Psoas muscle (tissue), 8 donors: ENCODE results near the gene HS1BP3. TPM values are rescaled to one million over a fixed set of nuclear protein-coding genes. Genes with fewer than 3 reads are reported as not detected.
A peak's percentile ranks its signal among the peaks of the same experiment; 100 is the strongest.

Source experiments
- ATAC-seq, 4 donors: fragments of 200-7000 bp; cut with Tn5 transposase; one replicate each; pipeline ENCODE4 v1.9.1; 2020; ENCODE audit warnings: moderate library complexity in 3 of 4, mild to moderate bottlenecking in 2 of 4
- DNase-seq, 2 donors: peaks; one replicate each; pipeline ENCODE4 v3.0.0-alpha.2; 2020
- H3K27ac ChIP-seq: fragments of 200-600 bp; one replicate; pipeline ENCODE4 v1.8.0; 2022
- H3K27me3 ChIP-seq, 3 donors: fragments of 200-600 bp in 1 of 3; one replicate each; pipeline versions ENCODE4 v1.6.1 to v1.8.0; 2013 to 2022; ENCODE audit warnings: low read length in 2 of 3, mild to moderate bottlenecking in 2 of 3, moderate library complexity in 1 of 3; ENCODE audit not compliant: insufficient read depth in 3 of 3
- H3K36me3 ChIP-seq, 2 donors: fragments of 200-600 bp in 1 of 2; one replicate each; pipeline versions ENCODE4 v1.6.1 to v1.8.0; 2013 to 2022; ENCODE audit warnings: low read depth in 1 of 2, mild to moderate bottlenecking in 1 of 2, moderate library complexity in 1 of 2; ENCODE audit not compliant: insufficient read depth in 1 of 2
- H3K4me1 ChIP-seq: fragments of 200-600 bp; one replicate; pipeline ENCODE4 v1.8.0; 2022
- H3K4me3 ChIP-seq: fragments of 200-600 bp; one replicate; pipeline ENCODE4 v1.8.0; 2022; ENCODE audit warnings: mild to moderate bottlenecking
- H3K9me3 ChIP-seq: fragments of 200-600 bp; one replicate; pipeline ENCODE4 v1.8.0; 2022
- WGBS, 3 donors: extraction: QIAGEN DNeasy Blood & Tissue Kit; methylation state at CpG; one replicate each; pipeline versions ENCODE4 v1.1.6 to v1.1.7; 2013; 5-methylcytosine and 5-hydroxymethylcytosine counted together
- intact Hi-C, 2 donors: fragments of 100-400 bp; cut with DNase I; formaldehyde crosslinking; loops; one replicate each; pipeline versions ENCODE4 v1.11.0 to v1.14.2; 2022
- long read RNA-seq, 2 donors: library from polyadenylated mRNA; unstranded; transcript quantifications; one replicate each; pipeline ENCODE4 v2.0.0, GENCODE V29; 2021
- polyA plus RNA-seq, 3 donors: library from polyadenylated mRNA; stranded (reverse); fragments of 200-250 nt; gene quantifications; one replicate each; pipeline ENCODE4 v1.2.3, GENCODE V29; 2013
- total RNA-seq, 4 donors: library from RNA; stranded (reverse); fragmentation: NEBNext Ultra II Directional in 2 of 4; extraction: Animal tissue kit (Norgen Biotek cat#: 25700) in 2 of 4; gene quantifications; one replicate each; pipeline versions ENCODE4 v1.2.1 to v1.2.4, GENCODE V29; 2021 to 2023
- TF ChIP-seq, protein P1 (sequence below): fragments of 200-600 bp; IDR thresholded peaks from one replicate; pipeline ENCODE4 v1.8.0; 2022; ENCODE audit warnings: antibody characterized with exemption
- donor health status: healthy with polysubstance abuse.
- donor health status: DM: no; HTN: no; CAD: no; lungs with moderate emphysema.
- donor health status: Bipolar disorder and iron deficiency.
- donor health status: healthy.
- donor health status: DM: yes; HTN: yes; CAD: no.
- donor health status: DM: no; HTN: no; CAD: no.
- donor health status: DM: no; HTN: no; CAD: no.
- donor health status: DM: yes; HTN: yes; CAD: no.

Gene HS1BP3, protein sequence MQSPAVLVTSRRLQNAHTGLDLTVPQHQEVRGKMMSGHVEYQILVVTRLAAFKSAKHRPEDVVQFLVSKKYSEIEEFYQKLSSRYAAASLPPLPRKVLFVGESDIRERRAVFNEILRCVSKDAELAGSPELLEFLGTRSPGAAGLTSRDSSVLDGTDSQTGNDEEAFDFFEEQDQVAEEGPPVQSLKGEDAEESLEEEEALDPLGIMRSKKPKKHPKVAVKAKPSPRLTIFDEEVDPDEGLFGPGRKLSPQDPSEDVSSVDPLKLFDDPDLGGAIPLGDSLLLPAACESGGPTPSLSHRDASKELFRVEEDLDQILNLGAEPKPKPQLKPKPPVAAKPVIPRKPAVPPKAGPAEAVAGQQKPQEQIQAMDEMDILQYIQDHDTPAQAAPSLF
- 10 to 100 TPM in 3 of 4 donors, 1 to 10 TPM in 1; 9.2 to 12.1 (median 11.4) TPM for total RNA-seq
- polyA plus RNA-seq: 10 to 100 TPM; 12.6 to 20.6 (median 13.2) TPM
- long read RNA-seq, donor 1, partial matches to known transcripts: 1 of 3 reads
- long read RNA-seq, donor 1, other reads (novel, unspliced or antisense): 2 of 3 reads
- long read RNA-seq, donor 2, partial matches to known transcripts: 4 of 10 reads
- long read RNA-seq, donor 2, other reads (novel, unspliced or antisense): 2 of 10 reads

DNA sequence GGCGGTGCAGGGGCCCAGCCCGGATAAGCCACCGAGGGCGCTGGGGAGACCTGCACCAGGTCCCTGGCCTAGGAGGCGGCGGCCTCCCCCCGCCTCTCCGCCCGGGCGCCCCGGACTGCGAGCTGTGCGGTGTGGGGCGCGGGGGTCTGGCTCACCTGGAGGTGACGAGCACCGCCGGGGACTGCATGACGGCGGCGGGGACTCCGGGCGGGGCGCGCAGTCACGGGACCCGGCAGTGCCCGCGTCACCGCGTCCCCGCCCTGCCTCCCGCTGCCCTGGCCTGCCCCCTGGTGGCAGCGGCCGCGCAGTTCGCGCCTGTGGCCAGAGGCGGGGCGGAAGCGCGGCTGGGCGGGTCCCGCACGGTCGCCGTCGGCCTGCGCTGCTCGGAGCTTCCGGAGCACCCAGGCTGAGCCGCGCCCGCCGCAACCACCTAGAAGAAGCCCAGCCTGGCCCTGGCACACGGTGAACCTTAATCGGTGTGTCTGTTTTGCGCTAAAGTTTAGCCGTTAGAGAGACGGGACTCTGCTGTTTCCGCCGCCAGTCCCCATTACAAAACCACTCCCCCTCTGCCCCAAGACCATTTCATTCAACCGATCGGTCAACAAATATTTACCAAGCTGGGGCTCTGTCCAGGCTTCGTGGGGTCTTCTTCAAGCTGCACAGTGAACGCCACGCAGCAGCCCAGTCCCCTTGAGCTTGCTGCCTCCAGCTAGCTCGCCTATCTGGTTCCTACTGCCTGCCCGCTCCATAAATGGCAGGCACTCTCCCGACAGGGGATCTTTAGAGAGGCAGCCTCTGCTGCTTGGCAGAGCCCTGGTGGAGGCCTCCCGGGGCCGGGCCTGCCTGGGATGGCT is at the start of gene HS1BP3:
HS1BP3 (minus strand) TSS at position 222 of the 854 bp plus-strand sequence; CDS start at position 187, 35 bp downstream.
- Histone ChIP-seq H3K36me3 (no peaks in the 10 kb centered on the region), H3K4me3 (peak within 1 kb of the TSS; percentile 97), H3K4me1 (peaks cover 9% of the 10 kb centered on the region), H3K9me3 (no peaks in the 10 kb centered on the region), H3K27ac (peak within 1 kb of the TSS; percentile 88), H3K27me3 (no peaks in the 10 kb centered on the region)
- intact Hi-C loops: no loop called here
- TF ChIP-seq, protein P1, sequence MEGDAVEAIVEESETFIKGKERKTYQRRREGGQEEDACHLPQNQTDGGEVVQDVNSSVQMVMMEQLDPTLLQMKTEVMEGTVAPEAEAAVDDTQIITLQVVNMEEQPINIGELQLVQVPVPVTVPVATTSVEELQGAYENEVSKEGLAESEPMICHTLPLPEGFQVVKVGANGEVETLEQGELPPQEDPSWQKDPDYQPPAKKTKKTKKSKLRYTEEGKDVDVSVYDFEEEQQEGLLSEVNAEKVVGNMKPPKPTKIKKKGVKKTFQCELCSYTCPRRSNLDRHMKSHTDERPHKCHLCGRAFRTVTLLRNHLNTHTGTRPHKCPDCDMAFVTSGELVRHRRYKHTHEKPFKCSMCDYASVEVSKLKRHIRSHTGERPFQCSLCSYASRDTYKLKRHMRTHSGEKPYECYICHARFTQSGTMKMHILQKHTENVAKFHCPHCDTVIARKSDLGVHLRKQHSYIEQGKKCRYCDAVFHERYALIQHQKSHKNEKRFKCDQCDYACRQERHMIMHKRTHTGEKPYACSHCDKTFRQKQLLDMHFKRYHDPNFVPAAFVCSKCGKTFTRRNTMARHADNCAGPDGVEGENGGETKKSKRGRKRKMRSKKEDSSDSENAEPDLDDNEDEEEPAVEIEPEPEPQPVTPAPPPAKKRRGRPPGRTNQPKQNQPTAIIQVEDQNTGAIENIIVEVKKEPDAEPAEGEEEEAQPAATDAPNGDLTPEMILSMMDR: peak; percentile 96
- WGBS, 3 donors: 0 to 1% (median 0%) methylated on average over 48 to 72 of the region's 72 CpGs
- DNase-seq (peak; percentile 86 to 93), ATAC-seq (peak; percentile 98)

DNA sequence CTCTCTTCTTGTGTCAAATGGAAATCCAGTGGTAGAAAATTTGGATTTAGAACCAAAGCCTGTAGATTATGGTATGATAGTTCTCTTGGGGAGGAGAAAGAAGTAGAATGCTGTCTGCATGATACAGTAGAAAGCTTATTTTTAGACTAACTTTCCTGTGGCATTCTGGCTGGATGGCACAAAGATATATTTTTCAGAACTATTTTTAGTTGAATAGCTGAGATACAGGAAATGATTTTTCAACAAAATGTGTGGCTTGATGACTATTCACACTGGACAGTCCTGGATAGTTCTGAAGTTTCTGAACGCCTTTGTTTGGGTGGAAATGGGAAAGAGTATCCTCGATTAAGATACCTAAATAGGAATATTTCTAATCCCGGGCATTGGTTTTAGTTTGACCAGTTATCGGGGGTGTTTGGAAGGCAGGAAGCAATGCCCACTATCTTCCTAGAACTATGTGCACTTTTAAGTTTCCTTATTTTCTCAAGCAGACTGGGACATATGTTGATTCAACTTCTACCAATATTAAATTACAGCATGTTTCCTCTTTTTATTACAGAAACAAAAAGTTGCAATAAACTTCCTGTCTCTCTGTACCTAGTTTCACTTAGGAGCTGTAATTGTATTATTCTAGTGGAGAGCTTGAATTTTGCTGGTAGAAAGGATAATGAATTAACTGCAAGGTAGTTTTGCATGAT is 48.2 kb upstream of the HS1BP3 start:
- intact Hi-C loops: no loop called here
- DNase-seq (no peak), ATAC-seq (no peak)
- TF ChIP-seq, protein P1: no peak
- Histone ChIP-seq H3K36me3 (no peaks in the 10 kb centered on the region), H3K27me3 (no peaks in the 10 kb centered on the region), H3K9me3 (no peaks in the 10 kb centered on the region), H3K4me3 (no peak overlapping the region), H3K27ac (no peak overlapping the region), H3K4me1 (no peaks in the 10 kb centered on the region)
- WGBS, 3 donors: 63 to 73% (median 72%) methylated on average over 4 of the region's 4 CpGs

DNA sequence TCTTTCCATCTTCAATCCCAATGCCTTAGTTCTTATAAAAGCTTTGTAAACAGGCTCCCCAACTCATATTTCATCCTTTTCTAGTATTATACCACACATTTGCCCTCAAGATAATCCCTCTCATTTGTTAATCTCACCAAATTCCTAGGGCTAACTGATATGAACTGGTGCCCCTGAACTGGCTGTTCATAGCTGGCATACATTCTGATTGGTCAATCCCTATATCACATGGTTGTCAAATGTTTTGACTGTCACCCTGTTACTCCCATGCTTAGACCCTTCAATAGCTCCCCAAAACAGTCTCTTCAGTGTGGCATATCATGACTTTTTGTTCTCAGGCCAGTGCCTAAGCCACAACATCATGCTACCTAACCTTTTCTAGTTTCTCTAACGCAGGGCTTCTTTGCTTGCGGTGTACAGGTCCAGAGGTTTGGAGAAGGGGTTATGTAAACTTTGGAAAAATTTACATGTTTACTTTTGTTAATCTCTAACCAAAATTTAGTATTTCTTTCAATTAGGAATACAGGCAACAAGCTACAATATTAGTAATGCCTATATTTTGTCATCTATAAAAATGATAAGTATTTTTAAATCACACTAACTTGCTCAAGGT is 46.5 kb upstream of the HS1BP3 start:
- Histone ChIP-seq H3K4me3 (no peak overlapping the region), H3K4me1 (no peaks in the 10 kb centered on the region), H3K27me3 (no peaks in the 10 kb centered on the region), H3K27ac (no peak overlapping the region), H3K9me3 (no peaks in the 10 kb centered on the region), H3K36me3 (no peaks in the 10 kb centered on the region)
- intact Hi-C loops: no loop called here
- TF ChIP-seq, protein P1: no peak
- ATAC-seq: no peak
- DNase-seq: no peak
- WGBS, 3 donors: 98 to 100% (median 99%) methylated on average over 2 of the region's 2 CpGs

DNA sequence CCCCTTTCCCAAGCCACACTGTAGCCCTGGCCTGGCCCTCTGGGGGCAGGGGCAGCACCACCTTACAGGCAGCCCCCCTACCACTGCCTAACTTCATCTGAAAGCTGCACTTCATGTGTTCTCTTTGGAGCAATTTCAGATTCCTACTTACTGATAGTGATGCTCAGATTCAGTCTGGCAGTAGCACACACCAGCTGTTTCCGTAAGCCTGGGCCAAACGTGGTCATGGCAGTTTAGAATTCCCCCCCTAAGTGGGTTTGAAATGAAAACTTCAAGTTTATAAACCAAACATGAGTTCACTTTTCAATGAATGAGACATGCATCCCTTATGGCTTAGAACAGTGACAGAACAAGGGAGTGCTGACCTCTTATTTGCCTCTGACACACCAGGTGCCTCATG is 45.5 kb upstream of the HS1BP3 start:
- TF ChIP-seq, protein P1: no peak
- Histone ChIP-seq H3K36me3 (no peaks in the 10 kb centered on the region), H3K27ac (no peak overlapping the region), H3K9me3 (no peaks in the 10 kb centered on the region), H3K27me3 (no peaks in the 10 kb centered on the region), H3K4me1 (no peaks in the 10 kb centered on the region), H3K4me3 (no peak overlapping the region)
- intact Hi-C loops: no loop called here
- 58 to 77% (median 71%) methylated on average over 2 of the region's 2 CpGs for WGBS, 3 donors
- ATAC-seq (no peak), DNase-seq (no peak)
